ENCODE results near the gene TMEM201. TPM values are rescaled to one million over a fixed set of nuclear protein-coding genes. Genes with fewer than 3 reads are reported as not detected.

The TMEM201 gene
- total and polyA plus RNA-seq, 9 of the 15 experiments (the other 6 are each of a cell fraction or from before 2014, with no cell fraction given): 0.42 to 51.3 (median 7.4) TPM

- no peak for TF ChIP-seq FOXA3 (CRISPR knock-in tag; conservative IDR thresholded peaks at IDR 0.05 in 1 of 2, IDR thresholded peaks at IDR 0.05 in 1 of 2)
- no peak for TF ChIP-seq CBX3 (IDR thresholded peaks at IDR 0.05; ENCODE audit: borderline replicate concordance in 1 of 2, low read length in 2 of 2)
- TF ChIP-seq THAP12 (CRISPR knock-in tag; IDR thresholded peaks at IDR 0.05): no peak
- no peak for TF ChIP-seq KHSRP (IDR thresholded peaks at IDR 0.05)
- no peak for TF ChIP-seq TFAP4 (CRISPR knock-in tag; IDR thresholded peaks at IDR 0.05; ENCODE audit: borderline replicate concordance)
- no peak for TF ChIP-seq RBBP5 (IDR thresholded peaks at IDR 0.05; ENCODE audit: borderline replicate concordance, insufficient read depth, low read length, poor library complexity, severe bottlenecking)
- no peak for TF ChIP-seq MNT (conservative IDR thresholded peaks at IDR 0.05)
- no peak for TF ChIP-seq PHF21A (IDR thresholded peaks at IDR 0.05; ENCODE audit: borderline replicate concordance, low read depth)
- no peak for TF ChIP-seq E2F1 (CRISPR knock-in tag; IDR thresholded peaks at IDR 0.05)
- TF ChIP-seq CTBP1 (IDR thresholded peaks at IDR 0.05; ENCODE audit: borderline replicate concordance): no peak
- TF ChIP-seq RBM39 (optimal IDR thresholded peaks at IDR 0.05; ENCODE audit: low read depth, low read length): no peak
- TF ChIP-seq KLF1 (tag; IDR thresholded peaks at IDR 0.05): no peak
Measured at GRCh38 chr1:9549955-9550546, 38.7 kb upstream of the TMEM201 start (continued).

Measured in K562 (cell line).